ENCODE results near the gene RNF227.
A peak's percentile ranks its signal among the peaks of the same experiment; 100 is the strongest.

RNF227 gene

DNA sequence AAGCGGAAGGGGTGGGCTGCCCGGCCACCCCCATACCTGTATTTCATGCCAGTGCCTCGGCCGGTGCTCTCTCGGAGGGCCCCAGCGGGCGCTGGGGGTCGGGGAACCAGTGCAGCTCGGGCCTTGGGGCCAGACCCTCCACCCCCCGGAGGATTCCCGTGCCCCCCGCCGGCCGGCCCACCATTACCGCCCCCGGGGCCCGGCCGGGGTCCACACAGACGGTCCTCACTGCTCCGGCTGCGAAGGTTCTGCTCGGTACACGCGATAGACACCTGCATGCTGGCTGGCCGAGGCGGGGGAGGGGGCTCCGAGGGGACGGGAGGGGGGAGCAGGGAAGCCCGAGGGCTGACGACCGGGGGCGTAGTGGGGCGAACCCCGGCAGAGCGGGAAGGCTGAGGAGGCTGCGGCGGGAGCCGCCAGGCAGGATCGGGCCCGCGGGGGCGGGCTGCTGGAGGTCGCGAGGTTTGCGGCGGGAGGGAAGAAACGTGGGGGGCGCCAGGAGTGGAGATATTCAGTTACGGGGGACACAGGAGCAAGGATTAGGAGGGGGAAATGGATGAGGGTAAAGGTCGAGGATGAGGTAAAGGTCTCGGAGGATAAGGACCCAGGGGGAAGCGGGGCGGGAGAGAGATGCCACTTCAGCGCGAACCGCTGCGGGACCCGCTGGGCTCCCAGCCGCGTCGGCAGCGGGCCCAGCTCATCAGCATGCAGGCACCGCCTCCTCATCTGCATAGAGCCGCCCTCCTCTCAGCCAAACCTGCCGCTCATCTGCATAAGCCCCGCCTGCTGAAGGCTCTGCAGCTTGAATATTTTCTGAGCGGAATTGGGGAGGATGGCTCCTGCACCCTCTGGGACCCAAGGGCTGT, 13.3 kb upstream of the RNF227 start, which contains the start of gene KCNAB3:
KCNAB3 (minus strand) TSS at position 699 of the 866 bp plus-strand sequence; CDS start at position 278, 421 bp downstream.
- DNase-seq, result no peak

GRCh38 chr17:7927596-7927995, 11.5 kb upstream of the RNF227 start:
- no peak for DNase-seq

DNA sequence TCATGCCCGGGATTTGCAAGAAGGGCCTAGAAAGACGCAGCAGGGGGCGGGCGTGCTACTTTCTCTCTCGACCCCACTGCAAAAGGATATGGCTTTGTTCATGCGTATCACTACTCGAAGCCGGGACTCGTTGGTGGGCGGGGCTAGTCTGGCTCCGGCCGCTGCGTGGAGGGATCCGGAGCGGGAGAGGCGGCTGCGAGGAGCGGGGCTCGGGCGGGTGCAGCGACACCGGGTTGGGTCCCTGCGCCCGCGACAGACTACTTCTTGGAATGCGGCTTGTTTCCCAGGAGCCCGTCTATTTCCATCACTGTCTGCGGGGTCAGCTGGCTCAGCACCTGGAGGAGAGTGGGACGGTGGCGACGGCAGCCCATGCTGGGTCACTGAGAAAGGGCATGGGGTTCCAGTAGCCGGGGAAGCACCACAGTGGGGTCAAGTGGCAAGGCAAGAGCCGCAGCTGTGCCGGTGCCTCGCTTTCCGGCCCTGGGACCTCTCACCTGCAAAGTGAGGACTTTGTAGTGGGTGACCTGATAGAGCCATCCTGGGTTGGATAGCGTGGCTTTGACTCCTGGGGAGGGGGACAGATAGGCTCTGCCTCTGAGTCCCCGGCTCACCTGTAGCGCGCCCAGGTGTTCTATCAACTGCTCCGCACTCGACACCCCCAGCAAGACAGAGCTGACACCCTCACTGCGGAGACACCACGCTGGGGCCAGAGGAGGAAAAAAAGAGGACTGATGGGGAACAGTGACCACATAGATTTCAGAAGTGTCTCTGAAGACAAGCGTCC, 6.9 kb upstream of the RNF227 start:
- no peak for DNase-seq

- DNase-seq, result no peak
These were observed 6.3 kb upstream of the RNF227 start for GRCh38 chr17:7922269-7922844.

DNA sequence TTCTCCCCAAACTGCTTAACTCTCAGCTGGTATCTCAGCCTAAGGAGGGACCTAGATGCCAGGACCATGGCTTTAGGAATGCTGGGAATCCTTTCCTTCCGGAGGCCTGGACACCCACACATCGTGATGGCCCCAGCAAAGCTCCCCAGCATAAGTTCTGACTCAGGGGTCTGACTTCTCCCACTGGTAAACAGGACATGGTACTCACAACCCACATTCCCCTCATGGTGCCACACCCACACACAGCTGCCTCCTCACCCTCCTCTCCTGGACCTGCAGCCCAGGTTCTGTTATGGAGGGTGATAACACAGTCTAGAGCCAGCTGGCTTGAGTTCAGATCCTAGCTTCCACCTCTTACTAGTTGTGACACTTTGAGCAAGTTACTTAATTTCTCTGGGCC, 719 bp upstream of the RNF227 start:
- DNase-seq, result no peak

DNA sequence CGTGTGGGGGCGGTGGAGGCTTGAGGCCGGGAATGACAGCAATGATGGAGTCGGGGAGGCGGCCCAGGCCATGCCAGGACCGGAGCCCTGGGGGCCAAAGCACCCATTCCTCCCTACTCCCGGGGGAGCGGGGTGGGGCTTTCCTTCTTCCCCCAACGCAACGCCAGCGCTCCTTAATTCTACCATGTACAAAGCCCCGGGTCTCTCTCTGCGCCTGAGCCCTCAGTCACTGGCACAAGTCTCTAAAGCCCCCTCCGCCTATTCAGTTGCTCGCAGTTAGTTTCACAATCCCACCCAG, 245 bp upstream of the RNF227 start:
- no peak for DNase-seq

DNA sequence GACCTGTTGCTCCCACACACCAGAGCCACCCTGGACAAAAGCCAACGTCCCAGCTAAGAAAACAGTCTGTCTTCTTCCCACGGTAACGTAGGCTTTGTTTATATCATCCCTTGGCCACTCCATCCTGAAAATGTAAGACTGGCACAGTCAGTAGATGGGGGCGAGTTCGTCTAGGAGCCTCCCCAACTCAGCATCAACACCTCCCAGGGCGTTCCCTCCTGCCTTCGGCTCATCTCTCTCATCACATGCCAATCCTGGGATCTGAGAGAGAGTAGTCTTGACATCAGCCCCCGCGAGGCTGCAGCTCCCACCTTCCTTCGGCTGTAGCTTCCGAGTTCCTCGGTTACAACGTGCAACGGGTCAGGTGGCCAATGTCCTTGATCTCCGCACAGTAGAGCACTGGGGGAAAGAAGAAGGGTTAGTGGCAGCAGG, 894 bp downstream of the RNF227 start:
- no peak for DNase-seq

GRCh38 chr17:7912927-7913524, 3.1 kb downstream of the RNF227 start:
- peak; percentile 39 for DNase-seq

DNA sequence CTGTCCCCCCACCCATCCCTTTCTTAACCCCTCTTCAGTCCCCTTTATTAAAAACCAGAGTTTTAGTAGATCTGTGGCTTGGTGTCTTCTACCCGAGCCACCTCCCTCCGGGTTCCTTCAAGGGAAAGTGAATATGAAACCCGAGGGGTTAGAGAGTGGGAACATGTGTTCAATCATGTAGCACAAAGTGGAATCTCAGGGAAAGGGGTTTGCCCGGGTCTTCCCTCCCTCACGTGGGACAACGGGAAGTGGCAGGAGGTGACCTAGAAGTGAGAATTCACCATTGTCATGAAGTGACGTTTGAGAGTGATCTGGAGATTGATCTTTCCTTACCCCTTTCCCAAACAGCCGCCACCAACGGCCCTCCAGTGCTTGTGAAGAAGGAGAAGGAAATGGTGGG, 5.0 kb downstream of the RNF227 start:
- no peak for DNase-seq

DNA sequence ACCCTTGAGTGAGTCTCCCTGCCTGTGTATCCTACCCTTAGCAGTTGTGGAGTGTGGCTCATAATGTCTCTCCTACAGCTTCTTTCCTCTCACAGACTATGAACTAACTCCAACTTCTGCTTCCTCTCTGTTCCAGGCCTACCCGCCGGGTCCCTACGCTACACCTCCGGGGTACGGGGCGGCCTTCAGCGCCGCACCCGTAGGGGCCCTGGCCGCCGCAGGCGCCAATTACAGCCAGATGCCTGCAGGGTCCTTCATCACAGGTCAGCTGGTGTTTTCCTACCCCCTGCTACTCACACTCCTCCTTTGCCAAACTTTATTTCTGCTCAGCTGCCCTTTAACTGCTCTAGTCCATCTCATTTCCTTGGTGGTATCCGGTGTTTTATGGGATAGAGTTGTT, 5.4 kb downstream of the RNF227 start:
- DNase-seq, result no peak

GRCh38 chr17:7910281-7910680, 5.8 kb downstream of the RNF227 start:
- DNase-seq, result no peak

GRCh38 chr17:7909089-7909488, 7.0 kb downstream of the RNF227 start:
- DNase-seq, result no peak

DNA sequence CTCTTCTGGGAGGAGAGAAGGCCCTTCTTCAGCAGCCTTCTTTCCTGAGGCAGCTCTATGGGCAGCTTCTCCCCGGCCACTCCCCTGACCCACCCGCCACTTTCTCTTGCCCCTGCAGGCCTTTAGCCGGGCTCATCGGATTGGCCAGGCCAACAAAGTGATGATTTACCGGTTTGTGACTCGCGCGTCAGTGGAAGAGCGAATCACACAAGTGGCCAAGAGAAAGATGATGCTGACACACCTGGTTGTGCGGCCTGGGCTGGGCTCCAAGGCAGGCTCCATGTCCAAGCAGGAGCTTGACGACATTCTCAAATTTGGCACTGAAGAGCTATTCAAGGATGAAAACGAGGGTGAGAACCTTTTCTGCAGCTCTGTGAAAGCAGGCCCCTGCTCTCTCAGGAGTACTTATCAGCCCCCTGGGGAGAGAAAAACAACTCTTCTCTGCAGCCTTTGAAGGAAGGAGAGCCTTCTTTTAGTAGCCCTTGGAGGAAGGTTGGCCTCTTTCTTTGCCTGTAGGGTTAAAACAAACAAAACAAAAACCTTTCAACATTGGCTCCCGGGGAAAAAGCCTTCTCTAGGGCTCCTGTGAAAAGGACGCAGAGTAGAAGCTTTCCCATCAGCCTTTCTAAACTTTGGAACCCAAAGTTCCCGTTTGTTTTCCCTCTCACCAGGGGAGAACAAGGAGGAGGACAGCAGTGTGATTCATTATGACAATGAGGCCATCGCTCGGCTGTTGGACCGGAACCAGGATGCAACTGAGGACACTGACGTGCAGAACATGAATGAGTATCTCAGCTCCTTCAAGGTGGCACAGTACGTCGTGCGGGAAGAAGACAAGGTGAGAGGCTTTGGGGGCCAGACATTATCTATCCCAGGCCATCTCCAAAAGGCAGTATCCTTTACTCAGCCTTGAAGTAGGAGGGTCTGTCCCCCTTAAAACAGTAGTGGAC, 12.7 kb downstream of the RNF227 start:
- no peak for DNase-seq

DNA sequence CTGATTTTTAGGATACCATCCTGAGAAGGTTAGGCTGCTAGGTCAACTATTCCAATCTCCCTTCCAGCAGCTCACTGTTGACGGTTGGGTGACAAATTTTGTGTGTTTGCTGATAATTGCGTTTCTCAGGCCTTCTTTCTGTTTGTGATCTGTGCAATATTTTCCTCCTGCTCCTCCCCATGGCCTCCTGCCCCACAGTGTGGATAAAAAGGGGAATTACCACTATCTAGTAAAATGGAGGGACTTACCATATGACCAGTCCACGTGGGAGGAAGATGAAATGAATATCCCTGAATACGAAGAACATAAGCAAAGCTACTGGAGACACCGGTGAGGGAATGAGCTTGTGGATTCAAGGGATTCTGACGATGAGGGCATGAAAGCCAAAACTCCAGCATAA, 18.3 kb downstream of the RNF227 start:
- DNase-seq, result no peak

- DNase-seq, result no peak
These were observed 19.0 kb downstream of the RNF227 start for GRCh38 chr17:7897090-7897489.

DNA sequence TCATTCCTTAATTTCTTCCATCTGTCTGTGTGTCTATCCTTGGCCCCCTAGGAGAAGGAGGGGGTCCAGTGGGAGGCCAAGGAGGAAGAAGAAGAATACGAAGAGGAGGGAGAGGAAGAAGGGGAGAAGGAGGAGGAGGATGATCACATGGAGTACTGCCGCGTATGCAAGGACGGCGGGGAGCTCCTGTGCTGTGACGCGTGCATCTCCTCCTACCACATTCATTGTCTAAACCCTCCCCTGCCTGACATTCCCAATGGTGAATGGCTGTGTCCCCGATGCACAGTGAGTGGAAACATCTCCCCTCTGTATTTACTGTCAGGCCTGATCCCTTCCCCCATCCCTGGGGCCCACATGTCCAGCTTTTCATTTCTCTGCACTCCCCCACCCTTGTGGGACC, 21.2 kb downstream of the RNF227 start:
- no peak for DNase-seq

DNA sequence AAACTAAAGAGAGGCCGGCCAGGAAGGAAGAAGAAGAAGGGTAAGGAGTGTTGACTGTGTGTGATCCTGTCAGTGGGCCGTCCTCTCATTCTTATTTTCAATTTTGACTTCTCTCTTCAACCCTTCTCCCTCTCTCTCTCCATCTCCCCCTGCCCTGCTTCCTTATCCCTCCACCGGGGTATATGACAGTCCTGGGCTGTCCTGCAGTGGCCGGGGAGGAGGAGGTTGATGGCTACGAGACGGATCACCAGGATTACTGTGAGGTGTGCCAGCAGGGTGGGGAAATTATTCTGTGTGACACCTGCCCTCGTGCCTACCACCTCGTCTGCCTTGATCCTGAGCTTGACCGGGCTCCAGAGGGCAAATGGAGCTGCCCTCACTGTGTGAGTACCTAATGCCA, 21.9 kb downstream of the RNF227 start:
- no peak for DNase-seq

GRCh38 chr17:7893187-7893880, 22.8 kb downstream of the RNF227 start:
- DNase-seq, result no peak

DNA sequence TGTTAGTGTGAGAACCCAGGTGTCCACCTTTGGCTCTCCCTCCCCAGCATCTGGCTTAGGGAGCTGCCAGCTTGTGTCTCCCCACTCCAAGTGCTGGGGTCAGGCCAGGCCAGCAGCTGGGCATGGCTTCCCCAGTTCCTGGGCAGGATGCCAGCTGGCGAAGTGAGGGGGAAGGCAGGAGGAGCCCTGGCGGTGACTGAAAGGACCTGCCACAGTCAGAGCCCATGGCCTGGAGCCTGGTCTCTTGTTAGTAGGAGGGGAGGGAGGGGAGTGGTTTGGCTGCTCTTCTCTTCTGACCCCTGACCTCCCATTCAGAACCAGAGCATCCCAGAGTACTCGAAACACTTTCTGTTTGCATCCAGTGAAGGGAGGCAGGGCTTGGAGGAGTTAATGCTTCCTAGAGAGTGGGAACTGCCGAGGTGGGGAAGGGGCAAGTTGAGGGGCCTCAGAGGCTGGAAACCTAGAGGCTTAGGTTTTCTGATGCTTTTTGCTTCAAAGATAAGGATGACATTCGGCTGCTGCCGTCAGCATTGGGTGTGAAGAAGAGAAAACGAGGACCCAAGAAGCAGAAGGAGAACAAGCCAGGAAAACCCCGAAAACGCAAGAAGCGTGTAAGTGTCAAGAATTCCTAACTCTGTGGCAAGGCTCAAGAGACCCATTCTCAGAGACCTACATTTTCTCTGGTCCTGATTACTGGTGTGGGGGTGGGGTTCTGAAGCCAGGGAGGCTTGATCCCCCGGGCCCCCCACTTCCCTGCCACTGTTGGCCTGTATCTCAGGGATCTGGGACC, 26.7 kb downstream of the RNF227 start:
- peak; percentile 87 for DNase-seq

- DNase-seq, result peak; percentile 46
These were observed 27.7 kb downstream of the RNF227 start, which contains the start of gene CHD3 for GRCh38 chr17:7888184-7888920. TSS of gene CHD3 (plus strand) at chr17:7888789. CDS start at chr17:7889001, 212 bp downstream.

All from NCI-H345 (cell line).